Hippocampal formation (tissue), 2 donors: ENCODE measurements around the gene TMEM30A.
A peak's percentile ranks its signal among the peaks of the same experiment; 100 is the strongest.

Experiments used
- DNase-seq, 2 donors: peaks; one replicate each; lab custom pipeline; 2025; lab: John Stamatoyannopoulos, UW

Gene TMEM30A

GRCh38 chr6:75262716-75263400, 21.7 kb downstream of the TMEM30A start:
- DNase-seq: no peak

GRCh38 chr6:75261299-75261698, 23.3 kb downstream of the TMEM30A start:
- DNase-seq: no peak

- DNase-seq: no peak
These were observed 27.1 kb downstream of the TMEM30A start for GRCh38 chr6:75257343-75258087.

- no peak for DNase-seq
These were observed 34.0 kb downstream of the TMEM30A start for GRCh38 chr6:75250552-75250951.

GRCh38 chr6:75249837-75250236, 34.8 kb downstream of the TMEM30A start:
- no peak for DNase-seq

GRCh38 chr6:75246386-75246785, 38.2 kb downstream of the TMEM30A start:
- no peak for DNase-seq

- peak in 1 of 2 donors; percentile 51 for DNase-seq
These were observed 40.5 kb downstream of the TMEM30A start for GRCh38 chr6:75244063-75244584.

GRCh38 chr6:75243333-75244062, 41.1 kb downstream of the TMEM30A start, which contains the start of gene COX7A2:
TSS of gene COX7A2 (minus strand) at chr6:75243801. CDS start at chr6:75243734, 67 bp downstream.
- DNase-seq: peak; percentile 89 to 99

- DNase-seq: no peak
These were observed 48.0 kb downstream of the TMEM30A start for GRCh38 chr6:75236630-75237029.

- no peak for DNase-seq
These were observed 49.3 kb downstream of the TMEM30A start for GRCh38 chr6:75235271-75235670.

- DNase-seq: peak in 1 of 2 donors; percentile 25
These were observed 50.3 kb downstream of the TMEM30A start for GRCh38 chr6:75234126-75234865.

GRCh38 chr6:75233092-75233615, 51.4 kb downstream of the TMEM30A start:
- no peak for DNase-seq

GRCh38 chr6:75230484-75231325, 53.9 kb downstream of the TMEM30A start:
- peak; percentile 9 to 50 for DNase-seq

- DNase-seq: no peak
These were observed 60.2 kb downstream of the TMEM30A start for GRCh38 chr6:75224303-75224926.

GRCh38 chr6:75223428-75223827, 61.2 kb downstream of the TMEM30A start:
- no peak for DNase-seq

GRCh38 chr6:75222261-75222660, 62.3 kb downstream of the TMEM30A start:
- no peak for DNase-seq

GRCh38 chr6:75221116-75221515, 63.5 kb downstream of the TMEM30A start:
- DNase-seq: no peak

GRCh38 chr6:75220357-75220756, 64.2 kb downstream of the TMEM30A start:
- no peak for DNase-seq

GRCh38 chr6:75219263-75219662, 65.3 kb downstream of the TMEM30A start:
- no peak for DNase-seq

- no peak for DNase-seq
These were observed 67.4 kb downstream of the TMEM30A start for GRCh38 chr6:75217193-75217592.
